ENCODE results near the gene PSMA6.
"Not testable (repeated sequence)": the region's sequence is repeated elsewhere in the genome, so short reads cannot be mapped to it uniquely, and the experiment has no call there.

PSMA6 gene

GRCh38 chr14:35319509-35319908 lies 27.3 kb downstream of the PSMA6 start:
- Histone ChIP-seq H3K9ac (ENCODE audit: low read depth, low read length) (no peak overlapping the region), H3K36me3 (ENCODE audit: insufficient read depth, low read length) (peaks cover 5% of the 10 kb centered on the region), H3K4me1 (ENCODE audit: insufficient read depth, low read length) (no peaks in the 10 kb centered on the region), H3K9me3 (ENCODE audit: control insufficient read depth, insufficient read depth, low read length) (no peaks in the 10 kb centered on the region)

- Histone ChIP-seq H3K36me3 (ENCODE audit: insufficient read depth, low read length) (no peaks in the 10 kb centered on the region), H3K9ac (ENCODE audit: low read depth, low read length) (no peak overlapping the region), H3K4me1 (ENCODE audit: insufficient read depth, low read length) (no peaks in the 10 kb centered on the region), H3K9me3 (ENCODE audit: control insufficient read depth, insufficient read depth, low read length) (no peaks in the 10 kb centered on the region)
These were observed 28.3 kb downstream of the PSMA6 start for GRCh38 chr14:35320472-35320871.

- Histone ChIP-seq H3K36me3 (ENCODE audit: insufficient read depth, low read length) (no peaks in the 10 kb centered on the region), H3K9ac (ENCODE audit: low read depth, low read length) (no peak overlapping the region), H3K9me3 (ENCODE audit: control insufficient read depth, insufficient read depth, low read length) (no peaks in the 10 kb centered on the region), H3K4me1 (ENCODE audit: insufficient read depth, low read length) (0 out of 2 replicates have a peak, but pooled peaks cover under 1% of the 10 kb centered on the region)
These were observed 34.2 kb downstream of the PSMA6 start for GRCh38 chr14:35326375-35326774.

GRCh38 chr14:35331605-35332516 lies 39.7 kb downstream of the PSMA6 start:
- H3K9ac ChIP-seq (ENCODE audit: low read depth, low read length), result no peak overlapping the region
- H3K36me3 ChIP-seq (ENCODE audit: insufficient read depth, low read length), result no peaks in the 10 kb centered on the region
- H3K4me1 ChIP-seq (ENCODE audit: insufficient read depth, low read length), result peaks cover 37% of the 10 kb centered on the region
- H3K9me3 ChIP-seq (ENCODE audit: control insufficient read depth, insufficient read depth, low read length), result no peaks in the 10 kb centered on the region

- H3K4me1 ChIP-seq (ENCODE audit: insufficient read depth, low read length), result peaks cover 39% of the 10 kb centered on the region
- H3K9ac ChIP-seq (ENCODE audit: low read depth, low read length), result no peak overlapping the region
- no peaks in the 10 kb centered on the region for H3K36me3 ChIP-seq (ENCODE audit: insufficient read depth, low read length)
- H3K9me3 ChIP-seq (ENCODE audit: control insufficient read depth, insufficient read depth, low read length), result no peaks in the 10 kb centered on the region
These were observed 40.5 kb downstream of the PSMA6 start for GRCh38 chr14:35332517-35333263.

- no peaks in the 10 kb centered on the region for H3K36me3 ChIP-seq (ENCODE audit: insufficient read depth, low read length)
- no peak overlapping the region for H3K9ac ChIP-seq (ENCODE audit: low read depth, low read length)
- H3K9me3 ChIP-seq (ENCODE audit: control insufficient read depth, insufficient read depth, low read length), result no peaks in the 10 kb centered on the region
- peaks cover 39% of the 10 kb centered on the region for H3K4me1 ChIP-seq (ENCODE audit: insufficient read depth, low read length)
These were observed 41.1 kb downstream of the PSMA6 start for GRCh38 chr14:35333264-35333730.

GRCh38 chr14:35333797-35334743 lies 41.9 kb downstream of the PSMA6 start:
- Histone ChIP-seq H3K4me1 (ENCODE audit: insufficient read depth, low read length) (peaks cover 39% of the 10 kb centered on the region), H3K9me3 (ENCODE audit: control insufficient read depth, insufficient read depth, low read length) (no peaks in the 10 kb centered on the region), H3K9ac (ENCODE audit: low read depth, low read length) (no peak overlapping the region), H3K36me3 (ENCODE audit: insufficient read depth, low read length) (no peaks in the 10 kb centered on the region)

- Histone ChIP-seq H3K9ac (ENCODE audit: low read depth, low read length) (no peak overlapping the region), H3K36me3 (ENCODE audit: insufficient read depth, low read length) (no peaks in the 10 kb centered on the region), H3K9me3 (ENCODE audit: control insufficient read depth, insufficient read depth, low read length) (no peaks in the 10 kb centered on the region), H3K4me1 (ENCODE audit: insufficient read depth, low read length) (peaks cover 39% of the 10 kb centered on the region)
These were observed 43.4 kb downstream of the PSMA6 start for GRCh38 chr14:35335388-35336092.

GRCh38 chr14:35336171-35336493 lies 44.0 kb downstream of the PSMA6 start:
- H3K36me3 ChIP-seq (ENCODE audit: insufficient read depth, low read length); H3K9ac ChIP-seq (ENCODE audit: low read depth, low read length): not testable (repeated sequence)
- peaks cover 40% of the 10 kb centered on the region for H3K4me1 ChIP-seq (ENCODE audit: insufficient read depth, low read length)

GRCh38 chr14:35336494-35337268 lies 44.5 kb downstream of the PSMA6 start:
- no peak overlapping the region for H3K9ac ChIP-seq (ENCODE audit: low read depth, low read length)

More at GRCh38 chr14:35336171-35336493, 44.0 kb downstream of the PSMA6 start:
- H3K9me3 ChIP-seq (ENCODE audit: control insufficient read depth, insufficient read depth, low read length), result not testable (repeated sequence)

GRCh38 chr14:35337269-35338255 lies 45.4 kb downstream of the PSMA6 start:
- Histone ChIP-seq H3K9me3 (ENCODE audit: control insufficient read depth, insufficient read depth, low read length) (no peaks in the 10 kb centered on the region), H3K36me3 (ENCODE audit: insufficient read depth, low read length) (no peaks in the 10 kb centered on the region), H3K4me1 (ENCODE audit: insufficient read depth, low read length) (peaks cover 34% of the 10 kb centered on the region), H3K9ac (ENCODE audit: low read depth, low read length) (no peak overlapping the region)

More at GRCh38 chr14:35336494-35337268, 44.5 kb downstream of the PSMA6 start:
- Histone ChIP-seq H3K36me3 (ENCODE audit: insufficient read depth, low read length) (no peaks in the 10 kb centered on the region), H3K9me3 (ENCODE audit: control insufficient read depth, insufficient read depth, low read length) (no peaks in the 10 kb centered on the region), H3K4me1 (ENCODE audit: insufficient read depth, low read length) (peaks cover 40% of the 10 kb centered on the region)

- Histone ChIP-seq H3K4me1 (ENCODE audit: insufficient read depth, low read length) (peaks cover 21% of the 10 kb centered on the region; the same call in 1 of the 2 replicates), H3K9ac (ENCODE audit: low read depth, low read length) (no peak overlapping the region)
These were observed 46.7 kb downstream of the PSMA6 start for GRCh38 chr14:35338731-35339405.

More at GRCh38 chr14:35338731-35339405, 46.7 kb downstream of the PSMA6 start:
- Histone ChIP-seq H3K36me3 (ENCODE audit: insufficient read depth, low read length) (no peaks in the 10 kb centered on the region), H3K9me3 (ENCODE audit: control insufficient read depth, insufficient read depth, low read length) (no peaks in the 10 kb centered on the region)

All from ES-I3 (cell line).